Upper lobe of left lung (tissue), 4 donors: Measurements from ENCODE around the gene MCL1.

Experiments
- CTCF ChIP-seq, 6 experiments: fragments of 450-650 bp in 4 of 6; fragments of 200-600 bp in 2 of 6; sonication (generic) in 2 of 6; IDR thresholded peaks; one replicate each; pipeline ENCODE4 v1.5.1; 2016 to 2019; ENCODE audit warnings: antibody characterized with exemption in 6 of 6
- EP300 ChIP-seq, 4 donors: sonication (generic); formaldehyde crosslinking; IDR thresholded peaks; one replicate each; pipeline ENCODE4 v1.5.1; 2017; ENCODE audit warnings: antibody characterized with exemption in 4 of 4, control low read depth in 2 of 4
- POLR2A ChIP-seq, 4 donors: fragments of 450-650 bp; IDR thresholded peaks; one replicate each; pipeline ENCODE4 v1.5.1; 2016 to 2017; ENCODE audit warnings: antibody characterized with exemption in 4 of 4, mild to moderate bottlenecking in 2 of 4
- POLR2AphosphoS5 ChIP-seq, 2 donors: sonication (generic); formaldehyde crosslinking; IDR thresholded peaks; one replicate each; pipeline ENCODE4 v1.5.1; 2017; ENCODE audit warnings: antibody characterized with exemption in 2 of 2

- no peak for TF ChIP-seq CTCF (IDR thresholded peaks at IDR 0.05)
- no peak for TF ChIP-seq POLR2A (IDR thresholded peaks at IDR 0.05)
- TF ChIP-seq POLR2AphosphoS5 (IDR thresholded peaks at IDR 0.05), result no peak
- no peak for TF ChIP-seq EP300 (IDR thresholded peaks at IDR 0.05)
Observed at GRCh38 chr1:150620919-150621318, 41.5 kb upstream of the MCL1 start.
